Colonic mucosa (tissue), 4 donors: ENCODE measurements around the gene SLC7A4. TPM values are rescaled to one million over a fixed set of nuclear protein-coding genes. Genes with fewer than 3 reads are reported as not detected.

Experiments
- DNase-seq: peaks from one replicate; pipeline ENCODE4 v3.0.0-alpha.2; 2020
- H3K27ac ChIP-seq: fragments of 200-600 bp; one replicate; pipeline ENCODE4 v1.8.0; 2021
- H3K27me3 ChIP-seq: fragments of 200-600 bp; one replicate; pipeline ENCODE4 v1.8.0; 2021
- H3K36me3 ChIP-seq: fragments of 200-600 bp; one replicate; pipeline ENCODE4 v1.8.0; 2021
- H3K4me1 ChIP-seq: fragments of 200-600 bp; one replicate; pipeline ENCODE4 v1.8.0; 2021; ENCODE audit warnings: mild to moderate bottlenecking
- H3K4me3 ChIP-seq: fragments of 200-600 bp; one replicate; pipeline ENCODE4 v1.8.0; 2021
- H3K9ac ChIP-seq, 2 donors: one replicate each; pipeline ENCODE4 v1.7.0; 2013; ENCODE audit warnings: control low read depth in 2 of 2, low read depth in 2 of 2, low read length in 2 of 2
- H3K9me3 ChIP-seq: fragments of 200-600 bp; one replicate; pipeline ENCODE4 v1.8.0; 2021
- CTCF ChIP-seq: fragments of 200-600 bp; IDR thresholded peaks from one replicate; pipeline ENCODE4 v1.8.0; 2022; ENCODE audit warnings: antibody characterized with exemption, mild to moderate bottlenecking
- intact Hi-C: fragments of 100-400 bp; cut with DNase I; formaldehyde crosslinking; loops from one replicate; pipeline ENCODE4 v1.14.1; 2022
- total RNA-seq, 2 donors: library from RNA; stranded (reverse); fragmentation: NEBNext Ultra II Directional in 1 of 2; extraction: Animal tissue kit (Norgen Biotek cat#: 25700) in 1 of 2; gene quantifications; one replicate each; pipeline ENCODE4 v1.2.1, GENCODE V29; 2021
- donor health status: healthy.
- donor health status: DM: no; HTN: no; CAD: no.
- donor health status: DM: no; HTN: no; CAD: no.

The SLC7A4 gene
- total RNA-seq, 2 donors from 2014 or later, result 3.3 to 3.9 TPM

- no peak overlapping the region for H3K27ac ChIP-seq
- DNase-seq, result no peak
- intact Hi-C loops, result no loop called here
- no peaks in the 10 kb centered on the region for H3K36me3 ChIP-seq
- H3K27me3 ChIP-seq, result no peaks in the 10 kb centered on the region
- no peak overlapping the region for H3K9ac ChIP-seq
- no peaks in the 10 kb centered on the region for H3K9me3 ChIP-seq
- no peaks in the 10 kb centered on the region for H3K4me1 ChIP-seq
- no peak for TF ChIP-seq CTCF
- no peak overlapping the region for H3K4me3 ChIP-seq
These were observed 9.3 kb downstream of the SLC7A4 start for GRCh38 chr22:21022955-21023614.

- Histone ChIP-seq H3K4me3 (no peak overlapping the region), H3K9me3 (no peaks in the 10 kb centered on the region), H3K27ac (no peak overlapping the region), H3K36me3 (no peaks in the 10 kb centered on the region), H3K9ac (no peak overlapping the region), H3K27me3 (no peaks in the 10 kb centered on the region), H3K4me1 (no peaks in the 10 kb centered on the region)
- no peak for TF ChIP-seq CTCF
- intact Hi-C loops, result no loop called here
- no peak for DNase-seq
These were observed 9.9 kb downstream of the SLC7A4 start for GRCh38 chr22:21022507-21022906.

GRCh38 chr22:21020802-21021429 is 11.4 kb downstream of the SLC7A4 start:
- H3K9me3 ChIP-seq, result no peaks in the 10 kb centered on the region
- H3K36me3 ChIP-seq, result no peaks in the 10 kb centered on the region
- no peak overlapping the region for H3K27ac ChIP-seq
- H3K4me1 ChIP-seq, result no peaks in the 10 kb centered on the region
- no peak for TF ChIP-seq CTCF
- DNase-seq, result no peak
- H3K27me3 ChIP-seq, result no peaks in the 10 kb centered on the region
- intact Hi-C loops, result no loop called here
- no peak overlapping the region for H3K9ac ChIP-seq
- no peak overlapping the region for H3K4me3 ChIP-seq

- Histone ChIP-seq H3K36me3 (no peaks in the 10 kb centered on the region), H3K27ac (no peak overlapping the region), H3K4me3 (no peak overlapping the region), H3K9me3 (no peaks in the 10 kb centered on the region), H3K9ac (no peak overlapping the region), H3K27me3 (no peaks in the 10 kb centered on the region), H3K4me1 (peaks cover 9% of the 10 kb centered on the region)
- intact Hi-C loops, result no loop called here
- no peak for DNase-seq
- no peak for TF ChIP-seq CTCF
These were observed 14.0 kb downstream of the SLC7A4 start for GRCh38 chr22:21018314-21018713.

- DNase-seq, result no peak
- intact Hi-C loops, result no loop called here
- no peak overlapping the region for H3K9ac ChIP-seq
These were observed 15.5 kb downstream of the SLC7A4 start for GRCh38 chr22:21016644-21017420.

More at GRCh38 chr22:21016644-21017420, 15.5 kb downstream of the SLC7A4 start:
- Histone ChIP-seq H3K9me3 (no peaks in the 10 kb centered on the region), H3K4me1 (peaks cover 9% of the 10 kb centered on the region), H3K27me3 (no peaks in the 10 kb centered on the region), H3K36me3 (no peaks in the 10 kb centered on the region), H3K27ac (no peak overlapping the region), H3K4me3 (no peak overlapping the region)
- no peak for TF ChIP-seq CTCF
